GM19328 (cell line): ENCODE data around the gene ARHGAP27.

Source experiments
- ATAC-seq: cut with Tn5 transposase; IDR thresholded peaks from one replicate; pipeline ENCODE4 v1.9.1; 2021; ENCODE audit warnings: mild to moderate bottlenecking, moderate library complexity; ENCODE audit not compliant: unreplicated experiment

ARHGAP27 gene

DNA sequence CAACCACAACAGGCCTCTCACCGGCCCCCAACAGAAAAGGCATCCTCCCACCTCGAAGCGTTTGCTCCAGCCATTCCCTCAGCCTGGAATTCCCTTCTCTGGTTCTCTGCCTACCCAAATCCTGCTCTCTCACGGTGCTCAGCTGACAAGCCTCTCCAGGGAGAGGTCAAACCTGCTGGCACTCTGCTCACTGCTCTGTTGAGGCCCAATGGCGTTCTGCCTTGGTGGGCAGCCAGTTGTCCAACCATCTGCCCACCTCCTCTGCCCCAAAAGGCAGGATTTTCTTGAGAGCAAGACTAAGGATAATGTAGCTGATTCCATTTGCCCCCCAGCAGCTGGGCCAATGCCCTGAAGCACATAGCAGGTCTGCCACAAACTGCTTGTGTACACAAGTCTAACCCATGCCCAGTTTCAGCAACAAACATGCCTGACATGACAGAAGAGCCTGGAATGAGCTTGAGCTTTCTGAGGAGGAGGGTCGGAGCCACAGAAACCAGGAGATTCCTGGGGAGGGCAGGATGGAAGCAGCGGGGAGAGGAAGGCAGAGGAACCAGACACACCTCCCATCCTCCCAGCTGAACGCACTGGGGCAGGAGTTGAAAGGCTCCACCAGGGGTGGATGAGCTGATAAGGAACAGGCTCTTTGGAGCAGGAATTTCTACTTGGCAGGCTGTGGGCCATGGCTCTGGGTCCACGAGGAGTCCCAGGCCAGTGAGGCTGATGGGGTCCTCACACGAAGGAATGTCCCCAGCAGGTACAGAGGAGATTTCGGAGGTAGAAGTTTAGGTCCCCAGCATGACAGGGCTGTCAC is 23.9 kb downstream of the ARHGAP27 start:
- no peak for ATAC-seq

DNA sequence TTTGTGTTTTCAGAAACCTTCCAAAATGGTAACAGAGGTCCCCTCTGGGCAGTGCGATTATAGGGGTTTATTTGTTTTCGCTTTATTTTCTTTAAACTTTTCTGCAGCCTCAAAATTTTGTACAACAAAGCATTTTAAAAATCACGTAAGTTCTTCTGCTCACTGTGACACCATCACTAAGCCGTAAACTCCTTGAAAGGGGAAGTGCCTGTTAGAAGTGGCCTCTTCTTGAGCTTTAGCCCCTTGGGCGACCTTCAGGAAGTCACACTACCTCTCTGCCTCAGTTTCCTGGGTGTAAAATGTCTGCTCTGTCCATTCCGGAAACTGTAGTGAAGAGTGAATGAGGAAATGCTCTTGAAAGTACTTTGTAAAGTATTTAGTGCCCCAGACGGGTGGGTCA is 26.6 kb downstream of the ARHGAP27 start:
- no peak for ATAC-seq

DNA sequence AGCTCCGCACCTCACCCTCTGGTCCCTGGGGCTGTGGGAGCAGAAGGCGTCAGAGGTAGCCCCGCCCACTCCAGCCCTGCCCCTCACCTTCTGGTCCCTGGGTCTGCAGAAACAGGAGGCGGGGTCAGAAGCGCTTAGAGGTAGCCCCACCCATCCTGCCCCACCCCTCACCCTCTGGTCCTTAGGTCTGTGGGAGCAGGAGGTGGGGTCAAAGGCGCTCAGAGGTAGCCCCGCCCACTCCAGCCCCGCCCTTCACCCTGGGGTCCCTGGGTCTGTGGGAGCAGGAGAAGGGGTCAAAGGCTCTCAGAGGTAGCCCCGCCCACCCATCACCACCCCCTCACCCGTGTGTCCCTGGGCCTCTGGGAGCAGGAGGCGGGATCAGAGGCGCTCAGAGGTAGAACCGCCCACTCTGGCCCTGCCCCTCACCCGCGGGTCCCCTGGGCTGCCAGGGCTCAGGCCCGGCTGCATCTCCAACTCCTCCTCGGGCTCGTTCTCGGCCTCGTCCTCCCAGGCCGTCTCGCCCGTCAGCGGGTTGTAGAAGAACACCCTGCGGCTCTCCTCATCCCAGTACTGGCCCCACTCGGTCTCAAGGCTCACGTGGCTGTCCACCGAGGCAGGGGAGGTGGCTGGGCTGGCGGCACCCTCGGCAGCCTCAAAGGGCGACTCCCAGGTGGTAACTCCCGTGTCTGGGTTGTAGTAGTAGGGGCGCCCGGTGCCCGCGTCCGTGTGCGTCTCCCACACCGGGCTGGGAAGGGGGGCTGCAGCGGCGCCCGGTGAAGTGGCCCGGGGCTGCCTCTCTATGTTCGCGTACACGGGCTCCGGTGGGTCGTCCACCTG is 27.2 kb downstream of the ARHGAP27 start:
- no peak for ATAC-seq

DNA sequence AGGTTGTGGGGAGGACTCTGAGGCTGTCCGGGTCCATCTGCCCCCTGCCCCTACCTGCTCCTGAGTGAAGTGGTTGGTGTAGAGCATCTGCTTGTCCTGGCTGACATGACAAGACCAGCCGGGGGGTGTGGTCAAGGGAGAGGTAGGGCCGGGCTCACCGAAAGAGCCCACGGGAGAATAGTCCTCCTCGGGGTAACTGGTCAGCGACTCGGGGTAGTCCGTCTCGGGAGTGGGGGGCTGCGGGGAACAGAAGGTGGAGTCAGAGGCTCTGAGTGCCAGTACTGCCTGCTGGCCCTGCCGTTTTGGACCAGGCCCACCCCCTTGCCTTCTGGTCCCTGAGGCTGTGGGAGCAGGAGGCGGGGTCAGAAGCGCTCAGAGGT is 27.8 kb downstream of the ARHGAP27 start:
- ATAC-seq = no peak

DNA sequence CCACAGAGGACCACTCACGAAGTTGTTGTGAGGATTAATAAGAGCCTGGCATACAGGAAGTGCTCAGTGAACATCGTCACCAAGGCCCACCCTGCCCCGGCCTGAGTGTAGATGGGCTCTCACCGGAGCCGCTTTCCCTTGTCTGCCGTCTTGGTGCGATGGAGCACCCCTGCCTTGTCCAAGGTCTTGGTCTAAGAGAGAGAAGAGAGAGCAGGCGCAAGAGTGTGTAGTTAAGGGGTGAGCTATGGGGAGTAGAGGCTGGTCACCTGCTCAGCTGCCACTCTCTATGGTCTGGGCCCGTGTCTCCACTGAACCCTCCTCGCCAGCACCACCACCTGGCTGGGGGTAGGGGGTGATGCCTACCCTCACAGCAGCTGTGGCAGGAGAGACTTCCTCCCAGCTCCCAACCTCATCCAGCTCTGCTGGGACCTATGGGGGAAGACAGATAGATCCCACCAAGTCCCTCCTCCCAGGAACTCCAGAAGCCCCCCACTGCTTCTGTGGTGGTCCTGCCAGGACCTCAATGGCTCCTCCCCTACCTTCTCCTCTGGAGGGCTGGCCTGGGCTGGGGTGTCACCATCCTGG is 28.7 kb downstream of the ARHGAP27 start:
- ATAC-seq = no peak

DNA sequence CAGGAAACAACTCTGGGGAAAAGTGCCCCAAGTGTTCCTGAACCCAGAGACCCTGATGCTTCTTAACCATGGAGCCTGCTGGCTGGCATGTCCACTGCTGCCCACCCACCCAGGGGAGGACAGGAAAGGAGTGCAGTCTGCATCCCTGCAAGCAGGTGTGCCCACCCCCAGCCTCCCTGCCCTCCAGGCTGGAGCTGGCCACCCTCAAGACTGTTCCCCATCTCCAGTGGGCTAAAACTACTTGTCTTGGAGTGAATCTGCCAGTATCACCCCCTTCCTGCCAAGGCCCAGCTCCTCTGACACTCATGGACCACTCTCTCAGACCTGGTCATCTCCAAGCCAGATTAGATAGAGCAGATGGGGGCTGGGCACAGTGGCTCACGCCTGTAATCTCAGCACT is 29.8 kb downstream of the ARHGAP27 start:
- no peak for ATAC-seq

DNA sequence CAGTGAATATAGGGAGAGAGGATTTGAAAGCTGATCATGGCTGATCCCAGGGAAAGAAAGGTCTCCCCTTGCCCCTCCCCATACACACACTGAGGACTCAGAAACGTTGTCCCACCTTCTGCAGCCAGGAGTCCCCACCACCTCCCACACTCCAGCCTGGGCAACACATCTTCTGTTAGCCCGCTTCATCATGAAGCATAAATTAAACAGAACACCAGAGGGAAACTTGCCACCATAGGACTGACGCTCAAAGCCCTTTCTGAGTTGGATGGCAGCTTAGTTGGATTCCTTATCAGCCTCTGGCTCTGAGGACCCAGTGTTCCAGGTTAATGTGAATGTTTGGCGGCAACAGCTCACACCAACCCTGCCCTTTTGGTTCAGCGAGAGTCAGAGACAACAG is 33.9 kb downstream of the ARHGAP27 start:
- no peak for ATAC-seq

DNA sequence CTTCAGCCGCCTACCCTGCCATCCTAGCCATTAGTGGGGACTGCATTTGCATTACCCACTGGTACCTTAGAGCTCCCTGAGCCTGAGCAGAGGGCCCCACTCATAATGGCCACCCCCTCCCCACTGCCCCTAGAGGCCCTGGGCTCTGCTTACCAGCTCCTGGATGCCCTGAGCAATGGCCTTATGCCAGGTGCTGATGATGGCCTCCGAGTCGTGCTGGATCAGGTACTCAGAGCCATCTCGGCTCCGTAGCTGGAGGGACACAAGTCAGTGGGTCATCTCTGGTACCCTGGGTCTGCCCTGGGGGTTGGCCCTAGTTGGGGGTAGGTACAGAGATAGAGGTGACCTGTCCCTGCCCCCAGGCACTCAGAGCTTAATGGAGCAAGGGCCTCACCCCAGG is 34.9 kb downstream of the ARHGAP27 start:
- ATAC-seq = no peak

DNA sequence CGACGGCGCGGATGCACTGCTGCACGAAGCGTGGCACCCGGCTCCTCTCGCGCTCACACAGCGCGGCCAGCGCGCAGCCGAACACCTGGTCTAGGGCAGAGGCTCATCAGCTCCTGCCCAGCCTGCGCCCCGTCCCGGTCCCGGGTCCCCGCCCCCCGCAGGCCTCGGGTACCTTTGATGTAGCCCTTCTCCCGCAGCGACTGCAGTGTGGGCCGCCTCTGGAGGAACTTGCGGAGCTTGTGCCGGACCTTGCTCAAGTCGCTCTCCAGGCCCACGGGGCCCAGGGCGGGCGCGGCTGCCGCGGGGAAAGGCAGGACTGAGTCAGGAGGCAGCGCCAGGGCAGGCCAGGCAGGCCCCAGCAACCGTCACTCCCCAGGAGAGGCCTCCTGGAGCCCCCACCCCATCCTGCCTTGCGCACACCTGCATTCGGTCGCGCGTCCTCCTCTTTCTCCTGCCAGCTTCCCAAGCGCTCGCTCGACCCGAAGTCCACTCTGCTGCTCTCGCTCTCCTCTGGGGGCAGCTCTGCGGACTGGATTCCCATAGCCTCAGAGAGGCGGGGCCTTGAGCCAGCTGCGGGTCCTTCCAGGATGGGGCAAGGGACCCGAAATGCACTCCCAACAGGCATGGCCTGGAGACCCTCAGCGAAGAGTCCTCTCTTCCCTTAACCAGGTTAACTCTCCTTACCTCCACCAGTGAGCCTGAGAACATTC is 36.0 kb downstream of the ARHGAP27 start:
- ATAC-seq = no peak

DNA sequence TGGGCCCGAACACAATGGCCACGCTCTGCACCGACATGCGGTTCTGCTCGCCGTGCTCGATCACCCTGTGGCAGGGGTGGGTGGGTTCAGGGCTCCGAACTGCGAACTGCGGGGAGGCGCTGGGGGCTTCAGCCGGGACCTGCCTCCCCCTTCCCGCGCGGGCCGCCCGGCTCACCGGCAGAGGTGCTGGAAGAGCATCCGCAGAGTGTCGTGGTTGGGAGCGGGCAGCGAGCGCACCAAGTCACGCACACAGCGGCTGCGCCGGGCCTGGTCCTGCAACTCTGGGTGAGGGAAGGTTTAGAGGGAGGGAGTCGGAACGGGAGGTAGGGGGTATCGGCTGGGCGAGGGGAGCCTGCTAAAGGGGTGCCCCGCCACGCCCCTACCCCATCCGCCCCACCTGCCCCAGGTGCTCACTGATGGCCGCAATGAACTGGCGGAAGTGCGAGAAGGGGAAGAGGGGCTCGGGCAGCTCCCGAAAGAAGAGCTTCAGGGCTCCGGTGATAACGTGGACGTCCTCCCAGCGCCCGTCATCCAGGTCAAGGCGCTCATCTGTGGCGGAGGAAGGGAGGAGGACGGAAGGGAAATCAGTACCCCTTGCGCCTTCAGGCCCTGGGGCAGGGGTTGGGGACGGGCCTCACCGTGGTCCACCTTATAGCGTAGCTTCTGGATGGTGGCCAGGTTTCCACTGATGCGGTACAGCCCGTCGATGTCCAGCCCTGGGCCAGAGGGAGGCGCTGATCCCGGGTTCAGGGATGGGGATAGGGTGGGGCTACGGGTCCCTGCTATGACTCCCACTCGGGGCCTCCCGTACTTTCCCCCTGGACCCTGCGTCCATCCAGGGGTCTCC is 36.9 kb downstream of the ARHGAP27 start:
- ATAC-seq = no peak

DNA sequence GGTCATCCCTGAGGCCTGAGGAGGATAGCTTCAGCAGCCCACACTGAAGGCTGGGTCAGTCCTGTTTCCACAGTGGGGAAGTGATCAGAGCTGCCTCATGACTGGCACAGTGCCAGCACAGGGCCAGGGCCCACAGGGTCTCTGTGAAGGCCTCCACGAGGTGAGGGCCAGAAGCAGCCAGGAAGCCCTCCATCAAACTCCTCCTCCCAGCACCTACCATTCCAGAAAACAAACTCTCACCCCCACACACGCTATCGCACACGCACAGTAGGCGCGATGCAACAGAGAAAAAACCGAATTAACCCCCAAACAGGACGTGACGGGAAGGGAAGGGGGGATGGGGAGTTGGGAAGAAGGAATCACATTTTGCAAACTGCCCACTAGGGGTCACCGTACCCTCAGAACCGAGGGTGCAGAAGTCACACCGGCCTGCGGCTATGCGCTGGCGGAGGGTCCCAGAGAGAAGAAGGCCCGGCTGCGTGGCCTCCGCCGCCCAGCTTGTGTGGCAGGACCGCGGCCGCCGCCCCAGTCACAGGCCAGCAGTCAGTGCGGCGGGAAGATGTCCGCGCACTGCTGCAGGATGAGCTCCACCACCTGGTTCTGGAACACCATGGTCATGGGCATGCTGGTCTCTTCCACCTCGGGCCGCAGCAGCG is 37.6 kb downstream of the ARHGAP27 start:
- ATAC-seq = no peak

DNA sequence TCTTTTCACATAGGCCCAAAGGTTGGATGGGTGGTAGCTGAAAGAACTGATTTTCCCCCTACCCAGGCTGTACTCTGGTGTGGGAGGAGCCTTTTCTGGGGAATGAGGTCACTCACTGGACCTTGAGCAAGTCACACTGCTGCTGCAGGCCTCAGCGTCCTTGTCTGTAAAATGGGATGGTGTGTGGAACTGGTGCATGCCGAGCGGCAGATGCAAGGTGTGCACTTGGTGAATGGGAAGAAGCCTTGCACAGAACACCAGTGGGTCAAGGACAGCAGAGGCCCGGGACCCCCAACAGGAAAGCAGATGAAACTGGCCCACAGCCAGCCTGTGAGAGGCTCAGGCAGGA is 38.1 kb downstream of the ARHGAP27 start:
- no peak for ATAC-seq

DNA sequence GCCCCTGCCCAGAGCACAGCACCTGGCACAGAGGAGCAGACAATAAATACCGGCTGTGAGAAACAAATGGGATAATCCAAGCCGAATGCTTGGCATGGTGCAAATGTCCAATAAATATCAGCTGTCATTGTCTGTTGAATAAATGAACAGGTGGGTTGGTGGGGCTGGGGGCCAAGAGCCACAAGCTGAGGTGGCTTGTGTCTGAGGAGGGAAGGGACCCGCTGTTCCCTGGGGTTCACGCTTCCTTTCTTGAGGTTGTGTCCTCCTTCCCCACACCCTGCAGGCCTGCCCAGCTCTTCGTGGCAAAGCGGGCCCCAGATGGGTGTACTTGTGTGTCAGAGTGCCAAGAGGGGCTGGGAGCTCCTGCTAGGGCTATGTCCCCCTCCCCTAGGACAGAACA is 38.6 kb downstream of the ARHGAP27 start:
- ATAC-seq = no peak

DNA sequence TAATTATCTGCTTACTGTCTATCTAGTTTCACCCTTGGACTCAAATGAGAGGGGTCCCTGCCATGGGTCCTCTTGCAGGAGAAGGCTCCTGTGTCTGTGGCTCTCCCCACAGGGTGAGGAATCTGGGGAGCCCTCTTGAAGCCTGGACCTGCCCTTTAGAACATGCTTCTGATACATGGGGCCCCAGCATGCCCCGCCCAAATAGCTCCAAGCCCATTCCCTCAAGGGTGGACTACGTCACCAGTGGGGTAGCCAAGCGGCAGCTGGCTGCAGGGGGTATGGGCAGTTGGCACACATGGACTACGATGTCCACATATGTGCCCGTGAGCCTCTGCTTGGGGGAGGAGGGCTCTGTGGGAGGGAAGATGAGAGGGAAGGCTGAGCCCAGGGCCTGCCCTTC is 39.3 kb downstream of the ARHGAP27 start:
- ATAC-seq = no peak

DNA sequence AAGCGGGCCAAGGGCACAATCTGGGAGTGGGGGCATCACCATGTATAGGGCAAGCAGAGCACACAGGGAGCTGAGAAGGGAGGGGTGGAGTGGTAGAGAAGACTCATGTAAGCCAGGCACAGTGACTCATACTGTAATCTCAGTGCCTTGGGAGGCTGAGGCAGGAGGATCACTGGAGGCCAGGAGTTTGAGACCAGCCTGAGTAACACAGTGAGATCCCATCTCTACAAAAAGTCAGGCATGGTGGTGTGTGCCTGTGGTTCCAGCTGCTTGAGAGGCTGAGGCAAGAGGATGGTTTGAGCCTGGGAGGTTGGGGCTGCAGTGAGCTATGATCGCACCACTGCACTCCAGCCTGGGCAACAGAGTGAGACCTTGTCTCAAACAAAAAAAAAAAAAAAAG is 40.8 kb downstream of the ARHGAP27 start:
- ATAC-seq = no peak

DNA sequence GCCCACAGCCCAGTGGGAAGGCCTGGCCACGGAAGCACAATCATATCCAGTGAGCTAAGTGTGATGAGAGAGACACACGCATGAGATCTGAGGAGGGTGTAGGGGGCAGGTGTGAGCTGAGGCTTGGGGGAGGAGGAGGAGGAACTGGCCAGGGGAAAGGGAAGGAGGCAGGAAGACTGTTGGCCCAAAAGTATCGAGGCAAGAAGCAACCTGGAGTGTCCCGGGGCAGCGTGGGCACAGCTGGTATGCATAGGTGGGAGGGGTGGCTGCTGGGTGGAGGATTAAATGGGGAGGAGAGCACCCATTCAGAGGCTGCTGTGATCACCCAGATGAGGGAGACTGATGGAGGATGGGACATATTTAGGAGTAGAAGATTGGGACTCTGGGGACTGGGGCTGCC is 41.4 kb downstream of the ARHGAP27 start:
- no peak for ATAC-seq

DNA sequence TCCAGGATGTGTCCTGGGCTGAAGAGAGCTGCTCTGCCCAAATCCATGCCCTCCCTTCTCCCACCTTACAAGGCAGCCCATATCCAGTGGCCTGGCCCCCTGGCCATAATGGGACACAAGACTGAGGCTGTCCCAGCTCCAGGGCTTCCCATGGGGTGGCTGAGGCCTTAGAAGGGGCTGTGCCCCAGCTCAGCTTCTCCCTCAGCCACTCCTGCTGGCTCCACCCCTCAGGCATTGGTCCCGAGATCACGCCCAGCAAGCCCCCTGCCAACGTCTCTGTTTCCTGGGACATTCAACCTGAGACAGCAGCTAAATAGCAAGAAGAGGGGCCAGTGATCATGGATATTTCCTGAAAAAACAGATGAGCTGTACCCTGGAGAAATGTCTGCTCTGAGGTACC is 43.3 kb downstream of the ARHGAP27 start:
- no peak for ATAC-seq

DNA sequence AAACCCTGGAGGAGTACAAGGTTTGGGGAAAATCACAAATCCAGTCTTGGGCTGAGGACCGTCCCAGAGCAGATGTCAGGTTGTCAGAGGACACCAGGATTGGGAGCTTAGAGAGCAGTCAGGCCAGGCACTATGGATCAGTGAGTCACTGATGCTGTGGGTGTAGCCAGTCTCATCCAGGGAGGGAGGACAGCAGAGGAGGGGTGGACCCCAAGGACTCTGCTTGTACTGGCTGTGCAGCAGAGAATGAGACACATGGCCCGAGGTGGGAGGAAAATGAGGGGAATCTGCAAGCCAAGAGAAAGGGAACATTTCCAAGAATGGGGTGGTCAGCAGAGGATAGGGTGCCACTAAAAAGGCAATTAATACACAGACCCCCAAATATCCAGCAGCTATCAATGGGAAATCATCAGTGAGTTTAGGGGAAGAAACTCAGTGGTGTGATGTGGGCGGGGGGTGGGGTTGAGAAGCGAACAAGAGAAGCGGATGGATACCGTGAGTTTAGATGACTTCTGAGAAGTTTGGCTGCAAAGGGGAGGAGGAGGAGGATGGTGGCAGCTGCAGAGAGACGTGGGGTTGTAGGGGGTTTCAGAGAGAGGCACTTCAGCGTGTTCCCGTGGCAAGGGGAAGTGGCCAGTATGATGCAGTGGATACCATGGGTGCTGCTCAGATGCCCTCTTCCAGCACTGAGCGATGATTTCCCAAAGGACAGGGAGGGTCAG is 43.9 kb downstream of the ARHGAP27 start:
- ATAC-seq = no peak

DNA sequence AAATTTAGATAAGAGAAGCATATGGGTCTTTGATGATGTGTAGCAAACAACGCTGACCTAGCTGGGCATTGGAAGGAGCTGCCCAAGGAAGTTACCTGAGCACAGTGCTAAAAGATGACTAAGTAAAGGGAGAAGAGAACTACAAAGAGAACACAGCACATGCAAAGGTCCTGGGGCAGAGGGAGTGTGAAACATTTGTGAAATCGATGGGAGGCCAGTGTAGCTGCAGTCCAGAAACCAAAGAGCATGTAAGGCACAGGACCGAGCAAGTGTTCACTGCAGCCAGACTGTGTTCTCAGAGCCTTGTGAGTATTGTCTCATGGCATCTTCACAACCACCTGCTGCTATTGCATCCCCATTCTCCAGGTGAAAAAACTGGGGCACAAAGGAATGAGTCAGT is 44.9 kb downstream of the ARHGAP27 start:
- no peak for ATAC-seq
